HEK293 (cell line): ENCODE measurements around the gene KRT36.

Source experiments
- EGR2 ChIP-seq: fragments of 450-650 bp; formaldehyde crosslinking; IDR thresholded peaks from 2 replicates; pipeline ENCODE4 v1.5.1; 2016; ENCODE audit warnings: low read depth, missing biosample characterization, missing genetic modification characterization
- IKZF3 ChIP-seq: fragments of 450-650 bp; IDR thresholded peaks from 2 replicates; pipeline ENCODE4 v1.5.0; 2018; ENCODE audit warnings: missing biosample characterization, mild to moderate bottlenecking, missing genetic modification characterization, moderate library complexity
- SP2 ChIP-seq: fragments of 450-650 bp; formaldehyde crosslinking; IDR thresholded peaks from 2 replicates; pipeline ENCODE4 v1.5.1; 2016; ENCODE audit warnings: missing biosample characterization, missing genetic modification characterization
- SP3 ChIP-seq: fragments of 450-650 bp; formaldehyde crosslinking; IDR thresholded peaks from 2 replicates; pipeline ENCODE4 v1.5.1; 2016; ENCODE audit warnings: missing biosample characterization, missing genetic modification characterization
- WT1 ChIP-seq: fragments of 450-650 bp; formaldehyde crosslinking; IDR thresholded peaks from 2 replicates; pipeline ENCODE4 v1.5.1; 2016; ENCODE audit warnings: missing biosample characterization, missing genetic modification characterization
- ZBTB1 ChIP-seq: fragments of 450-650 bp; formaldehyde crosslinking; IDR thresholded peaks from 2 replicates; pipeline ENCODE4 v1.5.1; 2016; ENCODE audit warnings: missing biosample characterization, missing genetic modification characterization
- ZEB2 ChIP-seq: fragments of 450-650 bp; formaldehyde crosslinking; IDR thresholded peaks from 2 replicates; pipeline ENCODE4 v1.5.1; 2016; ENCODE audit warnings: missing biosample characterization, missing genetic modification characterization
- ZFP69B ChIP-seq: fragments of 450-650 bp; formaldehyde crosslinking; IDR thresholded peaks from 2 replicates; pipeline ENCODE4 v1.5.1; 2016; ENCODE audit warnings: missing biosample characterization, missing genetic modification characterization
- ZNF157 ChIP-seq: fragments of 450-650 bp; formaldehyde crosslinking; IDR thresholded peaks from 2 replicates; pipeline ENCODE4 v1.5.1; 2016; ENCODE audit warnings: missing biosample characterization, missing genetic modification characterization
- ZNF214 ChIP-seq: fragments of 450-650 bp; formaldehyde crosslinking; IDR thresholded peaks from 2 replicates; pipeline ENCODE4 v1.5.1; 2017; ENCODE audit warnings: missing biosample characterization, mild to moderate bottlenecking, missing genetic modification characterization, borderline replicate concordance
- ZNF366 ChIP-seq: fragments of 450-650 bp; formaldehyde crosslinking; conservative IDR thresholded peaks from 2 replicates; pipeline ENCODE4 v1.5.1; 2016; ENCODE audit warnings: missing biosample characterization, missing genetic modification characterization
- ZNF621 ChIP-seq: fragments of 450-650 bp; formaldehyde crosslinking; IDR thresholded peaks from 2 replicates; pipeline ENCODE4 v1.5.1; 2017; ENCODE audit warnings: missing biosample characterization, missing genetic modification characterization
- ZNF629 ChIP-seq: fragments of 450-650 bp; formaldehyde crosslinking; IDR thresholded peaks from 2 replicates; pipeline ENCODE4 v1.5.1; 2017; ENCODE audit warnings: missing biosample characterization, missing genetic modification characterization
- ZNF664 ChIP-seq: fragments of 450-650 bp; formaldehyde crosslinking; IDR thresholded peaks from 2 replicates; pipeline ENCODE4 v1.5.1; 2016; ENCODE audit warnings: missing biosample characterization, missing genetic modification characterization
- ZNF701 ChIP-seq: fragments of 450-650 bp; formaldehyde crosslinking; IDR thresholded peaks from 2 replicates; pipeline ENCODE4 v1.5.1; 2016; ENCODE audit warnings: missing biosample characterization, missing genetic modification characterization
- ZNF837 ChIP-seq: fragments of 450-650 bp; formaldehyde crosslinking; IDR thresholded peaks from 2 replicates; pipeline ENCODE4 v1.5.1; 2016; ENCODE audit warnings: missing biosample characterization, missing genetic modification characterization
- ZSCAN23 ChIP-seq: fragments of 450-650 bp; formaldehyde crosslinking; IDR thresholded peaks from 2 replicates; pipeline ENCODE4 v1.5.1; 2016; ENCODE audit warnings: missing biosample characterization, missing genetic modification characterization
- TF ChIP-seq, protein P1 (sequence below): fragments of 450-650 bp; formaldehyde crosslinking; IDR thresholded peaks from 2 replicates; pipeline ENCODE4 v1.5.1; 2017; ENCODE audit warnings: missing biosample characterization, missing genetic modification characterization
- TF ChIP-seq, protein P2 (sequence below): fragments of 450-650 bp; formaldehyde crosslinking; IDR thresholded peaks from 2 replicates; pipeline ENCODE4 v1.5.1; 2016; ENCODE audit warnings: missing biosample characterization, missing genetic modification characterization
- TF ChIP-seq, protein P3 (sequence below): fragments of 450-650 bp; formaldehyde crosslinking; IDR thresholded peaks from 2 replicates; pipeline ENCODE4 v1.5.1; 2016; ENCODE audit warnings: missing biosample characterization, missing genetic modification characterization
- TF ChIP-seq, protein P4 (sequence below): fragments of 450-650 bp; formaldehyde crosslinking; IDR thresholded peaks from 2 replicates; pipeline ENCODE4 v1.5.1; 2016; ENCODE audit warnings: missing biosample characterization, missing genetic modification characterization
- TF ChIP-seq, protein P5 (sequence below): fragments of 450-650 bp; IDR thresholded peaks from 2 replicates; pipeline ENCODE4 v1.5.1; 2018; ENCODE audit warnings: missing biosample characterization, mild to moderate bottlenecking, missing genetic modification characterization
- TF ChIP-seq, protein P6 (sequence below): fragments of 450-650 bp; formaldehyde crosslinking; IDR thresholded peaks from 2 replicates; pipeline ENCODE4 v1.5.1; 2016; ENCODE audit warnings: missing biosample characterization, missing genetic modification characterization

KRT36 gene

DNA sequence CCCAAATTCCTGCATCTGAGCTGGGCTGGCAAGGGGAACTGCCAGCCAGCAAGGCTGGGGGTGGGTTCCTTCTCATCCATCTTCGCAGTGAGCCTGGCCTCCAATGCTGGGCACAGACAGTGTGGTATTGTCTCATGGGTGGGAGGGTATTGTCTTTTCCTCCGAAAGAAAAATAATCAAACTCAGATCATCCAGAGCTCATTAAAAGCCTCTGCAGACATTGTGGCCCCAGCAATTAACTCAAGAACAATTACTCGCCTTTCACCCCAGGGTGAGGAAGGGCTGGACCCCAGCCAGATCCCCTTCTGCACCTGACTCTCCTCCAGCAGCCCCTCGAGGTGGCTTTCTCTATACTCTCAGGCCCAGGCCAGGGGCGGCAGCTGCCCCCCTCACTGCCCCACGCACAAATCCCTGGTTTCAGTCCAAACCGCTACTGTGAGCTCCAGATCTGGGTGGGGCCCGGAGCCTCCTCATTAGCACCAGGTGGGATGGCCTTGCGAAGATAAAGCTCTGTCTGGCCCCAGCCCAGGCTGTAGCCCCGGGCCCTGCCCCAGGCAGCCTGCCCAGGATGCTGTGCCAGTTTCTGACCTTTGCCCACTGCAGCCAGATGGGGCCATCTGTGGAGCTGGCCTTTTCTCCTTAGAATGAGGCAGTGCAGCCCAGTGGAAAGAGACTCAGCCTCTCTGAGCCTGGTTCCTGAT, 31.3 kb upstream of the KRT36 start (continued):
- TF ChIP-seq, protein P1, sequence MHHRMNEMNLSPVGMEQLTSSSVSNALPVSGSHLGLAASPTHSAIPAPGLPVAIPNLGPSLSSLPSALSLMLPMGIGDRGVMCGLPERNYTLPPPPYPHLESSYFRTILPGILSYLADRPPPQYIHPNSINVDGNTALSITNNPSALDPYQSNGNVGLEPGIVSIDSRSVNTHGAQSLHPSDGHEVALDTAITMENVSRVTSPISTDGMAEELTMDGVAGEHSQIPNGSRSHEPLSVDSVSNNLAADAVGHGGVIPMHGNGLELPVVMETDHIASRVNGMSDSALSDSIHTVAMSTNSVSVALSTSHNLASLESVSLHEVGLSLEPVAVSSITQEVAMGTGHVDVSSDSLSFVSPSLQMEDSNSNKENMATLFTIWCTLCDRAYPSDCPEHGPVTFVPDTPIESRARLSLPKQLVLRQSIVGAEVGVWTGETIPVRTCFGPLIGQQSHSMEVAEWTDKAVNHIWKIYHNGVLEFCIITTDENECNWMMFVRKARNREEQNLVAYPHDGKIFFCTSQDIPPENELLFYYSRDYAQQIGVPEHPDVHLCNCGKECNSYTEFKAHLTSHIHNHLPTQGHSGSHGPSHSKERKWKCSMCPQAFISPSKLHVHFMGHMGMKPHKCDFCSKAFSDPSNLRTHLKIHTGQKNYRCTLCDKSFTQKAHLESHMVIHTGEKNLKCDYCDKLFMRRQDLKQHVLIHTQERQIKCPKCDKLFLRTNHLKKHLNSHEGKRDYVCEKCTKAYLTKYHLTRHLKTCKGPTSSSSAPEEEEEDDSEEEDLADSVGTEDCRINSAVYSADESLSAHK (tag by site-specific recombination): no peak
- TF ChIP-seq ZNF621 (no peak), ZNF157 (tag by site-specific recombination) (no peak), ZNF837 (tag by site-specific recombination) (no peak), ZSCAN23 (tag by site-specific recombination) (no peak), IKZF3 (tag by site-specific recombination) (no peak), ZNF664 (no peak), ZNF214 (no peak), ZNF629 (tag by site-specific recombination) (no peak), ZEB2 (tag by site-specific recombination) (0 out of 2 replicates have a peak, but pooled peaks have one; percentile 26), ZFP69B (tag by site-specific recombination) (0 out of 2 replicates have a peak, but pooled peaks have one; percentile 77), ZNF701 (no peak), EGR2 (tag by site-specific recombination) (peak; percentile 55), WT1 (tag by site-specific recombination) (peak; percentile 61), ZNF366 (tag by site-specific recombination) (peak; percentile 70), ZBTB1 (no peak), SP2 (tag by site-specific recombination) (no peak), SP3 (tag by site-specific recombination) (no peak)
- TF ChIP-seq, protein P2, sequence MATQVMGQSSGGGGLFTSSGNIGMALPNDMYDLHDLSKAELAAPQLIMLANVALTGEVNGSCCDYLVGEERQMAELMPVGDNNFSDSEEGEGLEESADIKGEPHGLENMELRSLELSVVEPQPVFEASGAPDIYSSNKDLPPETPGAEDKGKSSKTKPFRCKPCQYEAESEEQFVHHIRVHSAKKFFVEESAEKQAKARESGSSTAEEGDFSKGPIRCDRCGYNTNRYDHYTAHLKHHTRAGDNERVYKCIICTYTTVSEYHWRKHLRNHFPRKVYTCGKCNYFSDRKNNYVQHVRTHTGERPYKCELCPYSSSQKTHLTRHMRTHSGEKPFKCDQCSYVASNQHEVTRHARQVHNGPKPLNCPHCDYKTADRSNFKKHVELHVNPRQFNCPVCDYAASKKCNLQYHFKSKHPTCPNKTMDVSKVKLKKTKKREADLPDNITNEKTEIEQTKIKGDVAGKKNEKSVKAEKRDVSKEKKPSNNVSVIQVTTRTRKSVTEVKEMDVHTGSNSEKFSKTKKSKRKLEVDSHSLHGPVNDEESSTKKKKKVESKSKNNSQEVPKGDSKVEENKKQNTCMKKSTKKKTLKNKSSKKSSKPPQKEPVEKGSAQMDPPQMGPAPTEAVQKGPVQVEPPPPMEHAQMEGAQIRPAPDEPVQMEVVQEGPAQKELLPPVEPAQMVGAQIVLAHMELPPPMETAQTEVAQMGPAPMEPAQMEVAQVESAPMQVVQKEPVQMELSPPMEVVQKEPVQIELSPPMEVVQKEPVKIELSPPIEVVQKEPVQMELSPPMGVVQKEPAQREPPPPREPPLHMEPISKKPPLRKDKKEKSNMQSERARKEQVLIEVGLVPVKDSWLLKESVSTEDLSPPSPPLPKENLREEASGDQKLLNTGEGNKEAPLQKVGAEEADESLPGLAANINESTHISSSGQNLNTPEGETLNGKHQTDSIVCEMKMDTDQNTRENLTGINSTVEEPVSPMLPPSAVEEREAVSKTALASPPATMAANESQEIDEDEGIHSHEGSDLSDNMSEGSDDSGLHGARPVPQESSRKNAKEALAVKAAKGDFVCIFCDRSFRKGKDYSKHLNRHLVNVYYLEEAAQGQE: no peak
- TF ChIP-seq, protein P3, sequence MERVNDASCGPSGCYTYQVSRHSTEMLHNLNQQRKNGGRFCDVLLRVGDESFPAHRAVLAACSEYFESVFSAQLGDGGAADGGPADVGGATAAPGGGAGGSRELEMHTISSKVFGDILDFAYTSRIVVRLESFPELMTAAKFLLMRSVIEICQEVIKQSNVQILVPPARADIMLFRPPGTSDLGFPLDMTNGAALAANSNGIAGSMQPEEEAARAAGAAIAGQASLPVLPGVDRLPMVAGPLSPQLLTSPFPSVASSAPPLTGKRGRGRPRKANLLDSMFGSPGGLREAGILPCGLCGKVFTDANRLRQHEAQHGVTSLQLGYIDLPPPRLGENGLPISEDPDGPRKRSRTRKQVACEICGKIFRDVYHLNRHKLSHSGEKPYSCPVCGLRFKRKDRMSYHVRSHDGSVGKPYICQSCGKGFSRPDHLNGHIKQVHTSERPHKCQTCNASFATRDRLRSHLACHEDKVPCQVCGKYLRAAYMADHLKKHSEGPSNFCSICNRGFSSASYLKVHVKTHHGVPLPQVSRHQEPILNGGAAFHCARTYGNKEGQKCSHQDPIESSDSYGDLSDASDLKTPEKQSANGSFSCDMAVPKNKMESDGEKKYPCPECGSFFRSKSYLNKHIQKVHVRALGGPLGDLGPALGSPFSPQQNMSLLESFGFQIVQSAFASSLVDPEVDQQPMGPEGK: peak; percentile 57
- TF ChIP-seq, protein P4, sequence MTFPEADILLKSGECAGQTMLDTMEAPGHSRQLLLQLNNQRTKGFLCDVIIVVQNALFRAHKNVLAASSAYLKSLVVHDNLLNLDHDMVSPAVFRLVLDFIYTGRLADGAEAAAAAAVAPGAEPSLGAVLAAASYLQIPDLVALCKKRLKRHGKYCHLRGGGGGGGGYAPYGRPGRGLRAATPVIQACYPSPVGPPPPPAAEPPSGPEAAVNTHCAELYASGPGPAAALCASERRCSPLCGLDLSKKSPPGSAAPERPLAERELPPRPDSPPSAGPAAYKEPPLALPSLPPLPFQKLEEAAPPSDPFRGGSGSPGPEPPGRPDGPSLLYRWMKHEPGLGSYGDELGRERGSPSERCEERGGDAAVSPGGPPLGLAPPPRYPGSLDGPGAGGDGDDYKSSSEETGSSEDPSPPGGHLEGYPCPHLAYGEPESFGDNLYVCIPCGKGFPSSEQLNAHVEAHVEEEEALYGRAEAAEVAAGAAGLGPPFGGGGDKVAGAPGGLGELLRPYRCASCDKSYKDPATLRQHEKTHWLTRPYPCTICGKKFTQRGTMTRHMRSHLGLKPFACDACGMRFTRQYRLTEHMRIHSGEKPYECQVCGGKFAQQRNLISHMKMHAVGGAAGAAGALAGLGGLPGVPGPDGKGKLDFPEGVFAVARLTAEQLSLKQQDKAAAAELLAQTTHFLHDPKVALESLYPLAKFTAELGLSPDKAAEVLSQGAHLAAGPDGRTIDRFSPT (tag by site-specific recombination): peak; percentile 90
- TF ChIP-seq, protein P5, sequence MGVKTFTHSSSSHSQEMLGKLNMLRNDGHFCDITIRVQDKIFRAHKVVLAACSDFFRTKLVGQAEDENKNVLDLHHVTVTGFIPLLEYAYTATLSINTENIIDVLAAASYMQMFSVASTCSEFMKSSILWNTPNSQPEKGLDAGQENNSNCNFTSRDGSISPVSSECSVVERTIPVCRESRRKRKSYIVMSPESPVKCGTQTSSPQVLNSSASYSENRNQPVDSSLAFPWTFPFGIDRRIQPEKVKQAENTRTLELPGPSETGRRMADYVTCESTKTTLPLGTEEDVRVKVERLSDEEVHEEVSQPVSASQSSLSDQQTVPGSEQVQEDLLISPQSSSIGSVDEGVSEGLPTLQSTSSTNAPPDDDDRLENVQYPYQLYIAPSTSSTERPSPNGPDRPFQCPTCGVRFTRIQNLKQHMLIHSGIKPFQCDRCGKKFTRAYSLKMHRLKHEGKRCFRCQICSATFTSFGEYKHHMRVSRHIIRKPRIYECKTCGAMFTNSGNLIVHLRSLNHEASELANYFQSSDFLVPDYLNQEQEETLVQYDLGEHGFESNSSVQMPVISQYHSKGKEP (tag by site-specific recombination): no peak
- TF ChIP-seq, protein P6, sequence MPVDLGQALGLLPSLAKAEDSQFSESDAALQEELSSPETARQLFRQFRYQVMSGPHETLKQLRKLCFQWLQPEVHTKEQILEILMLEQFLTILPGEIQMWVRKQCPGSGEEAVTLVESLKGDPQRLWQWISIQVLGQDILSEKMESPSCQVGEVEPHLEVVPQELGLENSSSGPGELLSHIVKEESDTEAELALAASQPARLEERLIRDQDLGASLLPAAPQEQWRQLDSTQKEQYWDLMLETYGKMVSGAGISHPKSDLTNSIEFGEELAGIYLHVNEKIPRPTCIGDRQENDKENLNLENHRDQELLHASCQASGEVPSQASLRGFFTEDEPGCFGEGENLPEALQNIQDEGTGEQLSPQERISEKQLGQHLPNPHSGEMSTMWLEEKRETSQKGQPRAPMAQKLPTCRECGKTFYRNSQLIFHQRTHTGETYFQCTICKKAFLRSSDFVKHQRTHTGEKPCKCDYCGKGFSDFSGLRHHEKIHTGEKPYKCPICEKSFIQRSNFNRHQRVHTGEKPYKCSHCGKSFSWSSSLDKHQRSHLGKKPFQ (tag by site-specific recombination): no peak
